ENCODE results near the gene SH3GL2. TPM values are rescaled to one million over a fixed set of nuclear protein-coding genes. Genes with fewer than 3 reads are reported as not detected.

SH3GL2 gene
- total RNA-seq, 2 donors from 2014 or later, result not detected

DNA sequence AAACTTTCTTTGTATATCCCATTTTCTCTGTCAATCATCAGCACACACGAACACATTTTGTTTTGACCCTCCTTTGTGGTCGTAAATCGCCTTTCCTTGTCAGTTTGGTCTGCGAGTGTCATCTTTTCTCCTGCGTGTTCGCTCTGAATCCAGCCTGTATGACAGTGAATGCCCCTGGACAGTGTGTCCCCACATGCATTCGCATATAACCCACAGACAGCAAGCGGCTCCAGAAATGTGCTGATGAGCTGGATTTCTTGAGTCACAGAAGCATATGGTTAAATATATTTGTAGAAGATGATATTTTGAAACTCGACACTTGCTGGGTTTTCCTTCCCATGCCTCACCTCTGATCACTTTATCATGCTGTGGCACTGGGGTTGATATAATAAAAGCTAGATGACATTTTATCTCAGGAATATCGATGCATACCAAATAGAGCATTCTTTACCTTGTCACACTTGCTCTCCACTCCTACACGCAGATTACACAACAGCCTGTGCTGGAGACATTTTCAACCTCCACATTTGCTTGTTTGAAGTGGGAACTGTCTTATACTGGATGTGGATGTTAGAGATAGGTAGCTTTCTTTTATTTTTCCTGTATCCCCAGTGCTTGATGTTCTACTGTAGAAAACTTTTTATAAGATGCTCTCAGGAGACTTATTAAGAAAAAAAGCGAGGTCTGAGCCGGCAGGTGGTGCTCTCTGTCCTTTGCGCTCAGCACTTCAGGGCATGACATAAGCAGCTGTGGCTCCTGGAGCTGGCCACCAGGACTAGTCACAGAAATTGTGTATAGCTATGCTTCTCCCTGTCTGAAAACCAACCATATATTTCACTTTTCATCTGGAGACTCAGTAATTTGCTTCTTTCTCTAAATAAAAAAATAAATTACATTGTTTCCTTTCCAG lies 215.1 kb downstream of the SH3GL2 start:
- H3K27me3 Mint-ChIP-seq, result no peaks in the 10 kb centered on the region

DNA sequence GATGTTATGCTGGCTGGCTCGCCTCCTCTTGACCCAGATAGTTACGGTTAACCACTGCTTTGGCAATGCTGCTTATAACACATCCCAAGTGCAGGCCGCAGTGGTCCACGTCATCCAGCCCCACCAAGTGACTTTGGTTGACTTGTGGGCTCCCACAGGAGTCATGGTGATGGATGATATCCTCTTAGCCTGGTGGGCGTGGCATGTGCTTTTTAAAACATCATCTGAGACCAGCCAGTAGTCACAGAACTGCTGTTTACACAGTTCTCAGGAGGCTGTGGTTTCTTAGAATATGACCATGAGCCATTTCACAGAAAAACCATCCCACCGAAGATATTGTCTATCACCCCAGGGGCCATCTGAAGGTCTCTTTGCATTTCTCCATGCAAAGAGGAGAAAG lies 216.9 kb downstream of the SH3GL2 start:
- ATAC-seq (no peak), DNase-seq (no peak)
- H3K27ac Mint-ChIP-seq, result no peak overlapping the region
- peaks cover 2% of the 10 kb centered on the region for H3K9me3 ChIP-seq (ENCODE audit: control insufficient read depth, low read length, poor library complexity, severe bottlenecking)
- no peaks in the 10 kb centered on the region for H3K36me3 Mint-ChIP-seq (ENCODE audit: low read depth)
- H3K27me3 Mint-ChIP-seq, result no peaks in the 10 kb centered on the region
- no peaks in the 10 kb centered on the region for H3K4me1 Mint-ChIP-seq
- no peak overlapping the region for H3K4me3 Mint-ChIP-seq

More for the DNA sequence above, 215.1 kb downstream of the SH3GL2 start:
- H3K9me3 ChIP-seq (ENCODE audit: control insufficient read depth, low read length, poor library complexity, severe bottlenecking), result peaks cover 2% of the 10 kb centered on the region
- DNase-seq (no peak), ATAC-seq (no peak)
- Mint-ChIP-seq H3K36me3 (ENCODE audit: low read depth) (no peaks in the 10 kb centered on the region), H3K4me1 (no peaks in the 10 kb centered on the region), H3K4me3 (no peak overlapping the region), H3K27ac (no peak overlapping the region)

DNA sequence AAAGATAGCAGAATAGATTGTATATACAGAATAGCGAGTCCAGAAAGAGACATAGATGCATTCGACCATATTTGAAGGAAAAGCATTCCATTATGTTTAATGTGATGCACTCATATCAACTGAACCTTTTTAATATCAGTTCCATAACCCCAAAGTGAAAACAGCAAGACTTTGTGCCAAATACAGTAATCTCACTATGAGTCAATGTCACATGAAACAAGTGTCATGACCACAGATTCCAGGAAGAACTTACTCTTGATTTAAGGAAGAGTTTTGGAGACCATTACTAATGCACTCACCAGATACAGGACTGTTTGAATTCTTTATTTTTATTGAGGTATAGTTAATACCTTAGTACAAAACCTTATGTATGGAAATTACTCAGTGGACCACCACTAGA lies 220.5 kb downstream of the SH3GL2 start:
- DNase-seq (no peak), ATAC-seq (no peak)
- Mint-ChIP-seq H3K36me3 (ENCODE audit: low read depth) (no peaks in the 10 kb centered on the region), H3K4me3 (no peak overlapping the region), H3K27me3 (no peaks in the 10 kb centered on the region), H3K27ac (no peak overlapping the region), H3K4me1 (no peaks in the 10 kb centered on the region)
- peaks cover 2% of the 10 kb centered on the region for H3K9me3 ChIP-seq (ENCODE audit: control insufficient read depth, low read length, poor library complexity, severe bottlenecking)

DNA sequence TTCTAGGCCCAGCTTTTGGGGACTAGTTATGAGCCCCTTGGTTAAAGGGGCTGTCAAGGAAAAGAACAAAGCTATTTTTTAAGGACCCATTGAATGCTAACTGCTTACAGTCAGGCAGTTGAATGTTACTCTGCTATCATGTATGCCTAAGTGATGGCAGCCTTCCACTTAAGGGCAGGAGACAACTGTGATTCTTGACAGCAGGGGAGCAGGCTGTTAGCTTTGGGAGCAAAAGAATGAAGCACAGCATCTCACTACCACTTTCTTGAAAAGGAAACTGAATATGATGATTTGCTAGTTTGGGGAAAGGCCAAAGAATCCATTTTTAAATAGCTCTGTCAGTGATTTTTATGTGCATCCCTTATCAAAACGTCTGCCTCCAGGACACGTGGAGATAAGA lies 221.6 kb downstream of the SH3GL2 start:
- no peaks in the 10 kb centered on the region for H3K4me1 Mint-ChIP-seq
- no peak overlapping the region for H3K27ac Mint-ChIP-seq
- no peaks in the 10 kb centered on the region for H3K36me3 Mint-ChIP-seq (ENCODE audit: low read depth)
- H3K9me3 ChIP-seq (ENCODE audit: control insufficient read depth, low read length, poor library complexity, severe bottlenecking), result peaks cover 2% of the 10 kb centered on the region
- ATAC-seq (no peak), DNase-seq (no peak)
- H3K27me3 Mint-ChIP-seq, result no peaks in the 10 kb centered on the region
- no peak overlapping the region for H3K4me3 Mint-ChIP-seq

DNA sequence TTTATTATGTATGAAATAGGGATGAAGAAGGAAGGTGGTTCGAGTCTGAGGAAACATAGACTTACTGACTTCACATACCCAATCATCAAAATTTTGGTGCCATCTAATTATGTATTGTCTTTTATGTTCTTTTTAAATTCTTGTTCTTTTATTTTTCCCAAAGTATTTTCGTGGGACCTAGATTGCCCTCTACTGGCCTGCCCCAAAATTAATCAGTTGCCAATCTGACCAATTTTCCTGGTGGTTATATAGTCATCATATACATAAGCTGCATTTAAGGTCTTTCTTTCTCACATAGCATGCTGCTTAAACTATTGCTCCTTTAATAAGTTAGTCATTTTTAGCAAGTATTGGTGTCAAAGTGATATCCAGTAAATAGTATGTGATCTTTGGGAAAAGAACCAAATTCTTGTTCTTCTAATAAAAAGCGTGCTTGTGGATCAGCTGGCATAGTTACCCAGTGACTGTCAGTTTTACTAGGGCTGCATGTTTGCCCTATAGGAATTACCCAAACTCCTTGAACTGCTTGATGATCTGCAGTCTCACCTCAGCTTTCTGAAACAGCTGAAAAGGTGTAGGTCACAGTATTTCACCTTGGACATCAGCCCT lies 223.5 kb downstream of the SH3GL2 start:
- Mint-ChIP-seq H3K27ac (no peak overlapping the region), H3K36me3 (ENCODE audit: low read depth) (no peaks in the 10 kb centered on the region), H3K27me3 (no peaks in the 10 kb centered on the region), H3K4me3 (no peak overlapping the region), H3K4me1 (no peaks in the 10 kb centered on the region)
- no peaks in the 10 kb centered on the region for H3K9me3 ChIP-seq (ENCODE audit: control insufficient read depth, low read length, poor library complexity, severe bottlenecking)
- DNase-seq (no peak), ATAC-seq (no peak)

DNA sequence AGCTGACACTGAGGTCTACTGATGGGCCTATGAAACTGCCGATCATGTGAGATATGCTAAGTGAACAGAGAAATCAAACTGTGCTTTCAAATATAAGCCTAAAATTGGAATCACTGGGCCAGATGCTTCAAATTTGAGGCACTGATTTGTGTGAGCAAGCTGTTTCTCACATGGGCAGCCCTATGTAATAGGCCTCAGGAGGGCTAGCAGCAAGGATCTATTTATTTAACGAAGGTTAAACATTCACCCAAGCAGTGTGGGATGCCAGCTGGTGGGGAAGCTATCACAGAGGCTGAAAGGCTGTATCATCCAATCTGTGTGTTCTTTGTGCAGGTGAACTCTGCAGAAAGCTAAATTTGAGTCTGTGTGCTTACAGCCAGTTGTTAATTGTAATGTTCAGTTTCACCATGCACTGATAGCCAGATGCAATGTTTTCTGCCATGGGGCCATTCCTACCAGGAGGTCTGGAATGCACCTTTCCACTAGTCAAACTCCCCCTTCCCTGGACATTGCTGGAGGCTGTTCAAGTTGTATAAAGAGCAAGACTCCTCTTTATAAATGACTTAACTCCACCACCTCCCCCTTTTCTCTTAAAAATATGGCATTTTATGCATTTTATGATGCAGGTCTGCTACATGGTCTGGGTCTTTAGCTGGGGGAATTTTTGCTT lies 228.9 kb downstream of the SH3GL2 start:
- no peaks in the 10 kb centered on the region for H3K9me3 ChIP-seq (ENCODE audit: control insufficient read depth, low read length, poor library complexity, severe bottlenecking)
- Mint-ChIP-seq H3K4me3 (no peak overlapping the region), H3K36me3 (ENCODE audit: low read depth) (no peaks in the 10 kb centered on the region), H3K27ac (no peak overlapping the region), H3K4me1 (no peaks in the 10 kb centered on the region), H3K27me3 (no peaks in the 10 kb centered on the region)
- ATAC-seq, result no peak
- DNase-seq, result no peak

DNA sequence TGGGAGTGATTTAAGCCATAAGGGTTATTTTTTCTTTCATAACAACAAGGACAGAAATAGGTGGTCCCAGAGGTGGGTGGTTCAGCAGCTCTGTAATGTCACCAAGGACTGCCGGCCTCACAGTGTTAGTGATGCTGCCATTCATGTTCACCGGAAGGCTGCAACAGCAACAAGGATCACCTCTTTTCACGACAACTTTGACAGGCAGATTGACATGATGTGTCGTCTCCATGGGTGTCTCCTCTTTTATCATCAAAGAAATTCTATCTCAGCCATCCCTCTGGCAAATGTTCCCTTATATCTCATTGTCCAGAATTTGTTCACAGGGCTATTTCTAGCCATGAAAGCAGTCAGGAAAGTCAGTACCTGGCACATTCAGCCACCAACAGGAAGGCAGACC lies 231.5 kb downstream of the SH3GL2 start:
- no peaks in the 10 kb centered on the region for H3K36me3 Mint-ChIP-seq (ENCODE audit: low read depth)
- H3K27me3 Mint-ChIP-seq, result no peaks in the 10 kb centered on the region
- H3K27ac Mint-ChIP-seq, result no peak overlapping the region
- H3K4me1 Mint-ChIP-seq, result no peaks in the 10 kb centered on the region
- no peak for ATAC-seq
- H3K9me3 ChIP-seq (ENCODE audit: control insufficient read depth, low read length, poor library complexity, severe bottlenecking), result no peaks in the 10 kb centered on the region
- H3K4me3 Mint-ChIP-seq, result no peak overlapping the region
- DNase-seq, result no peak

DNA sequence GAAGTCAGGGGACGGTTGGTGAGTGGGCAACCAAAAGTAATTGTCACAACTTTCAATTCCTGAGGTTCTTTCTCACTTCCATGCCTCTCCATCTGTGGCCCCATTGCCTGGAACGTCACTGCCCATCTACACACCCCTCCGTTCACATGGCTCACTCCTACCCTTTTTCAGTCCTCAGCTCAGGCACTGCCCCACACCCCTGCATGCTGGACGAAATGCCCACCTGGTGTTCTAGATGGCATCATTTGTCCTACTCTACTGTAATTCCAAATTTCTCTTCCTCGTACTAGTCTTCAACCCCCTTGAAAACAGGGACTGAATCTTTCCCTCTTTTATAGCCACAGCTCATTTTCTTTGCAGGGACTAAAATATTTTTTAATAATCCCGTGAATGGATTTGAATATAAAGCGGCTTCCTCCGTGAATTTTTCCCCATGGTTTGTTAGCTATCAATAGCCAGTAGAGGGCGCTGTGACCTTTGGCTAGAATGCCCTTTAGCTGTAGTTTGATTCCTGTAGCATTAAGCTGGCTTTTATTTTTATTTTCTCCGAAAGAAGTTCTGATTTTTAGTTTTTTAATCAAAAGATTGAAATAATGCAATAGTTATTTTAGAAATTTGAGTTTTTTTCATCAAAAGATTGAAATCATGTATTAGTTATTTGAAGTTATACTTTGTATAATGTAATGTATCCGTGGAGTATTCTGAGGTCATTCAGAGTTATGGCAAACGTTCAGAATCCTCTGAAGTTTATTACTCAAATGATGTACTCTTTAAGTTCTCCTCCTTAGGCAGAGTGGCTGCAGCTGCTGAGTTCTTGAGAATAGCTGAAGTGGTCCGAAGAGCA lies 232.1 kb downstream of the SH3GL2 start:
- DNase-seq (no peak), ATAC-seq (no peak)
- Mint-ChIP-seq H3K4me3 (no peak overlapping the region), H3K36me3 (ENCODE audit: low read depth) (no peaks in the 10 kb centered on the region), H3K27me3 (no peaks in the 10 kb centered on the region), H3K4me1 (no peaks in the 10 kb centered on the region), H3K27ac (no peak overlapping the region)
- H3K9me3 ChIP-seq (ENCODE audit: control insufficient read depth, low read length, poor library complexity, severe bottlenecking), result no peaks in the 10 kb centered on the region

DNA sequence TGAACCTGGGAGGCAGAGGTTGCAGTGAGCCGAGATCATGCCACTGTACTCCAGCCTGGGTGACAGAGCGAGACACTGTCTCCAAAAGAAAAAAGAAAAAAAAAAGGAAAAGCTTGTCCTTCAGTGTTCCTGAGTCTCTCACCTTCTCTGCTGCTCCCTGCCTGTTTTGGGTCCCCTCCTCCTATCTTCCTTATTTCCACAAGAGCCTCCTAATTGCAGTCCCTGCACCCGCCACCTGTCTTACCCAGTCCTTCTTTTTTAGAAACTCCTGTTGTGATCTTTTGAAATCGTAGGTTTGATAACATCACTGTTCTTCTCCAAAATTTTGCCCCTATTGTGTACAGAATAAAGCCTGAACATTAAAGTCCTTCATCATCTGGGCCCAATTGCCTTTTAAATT lies 234.9 kb downstream of the SH3GL2 start:
- H3K4me1 Mint-ChIP-seq, result no peaks in the 10 kb centered on the region
- no peak for ATAC-seq
- no peaks in the 10 kb centered on the region for H3K36me3 Mint-ChIP-seq (ENCODE audit: low read depth)
- no peaks in the 10 kb centered on the region for H3K27me3 Mint-ChIP-seq
- no peak for DNase-seq
- no peak overlapping the region for H3K4me3 Mint-ChIP-seq
- H3K9me3 ChIP-seq (ENCODE audit: control insufficient read depth, low read length, poor library complexity, severe bottlenecking), result no peaks in the 10 kb centered on the region
- H3K27ac Mint-ChIP-seq, result no peak overlapping the region

DNA sequence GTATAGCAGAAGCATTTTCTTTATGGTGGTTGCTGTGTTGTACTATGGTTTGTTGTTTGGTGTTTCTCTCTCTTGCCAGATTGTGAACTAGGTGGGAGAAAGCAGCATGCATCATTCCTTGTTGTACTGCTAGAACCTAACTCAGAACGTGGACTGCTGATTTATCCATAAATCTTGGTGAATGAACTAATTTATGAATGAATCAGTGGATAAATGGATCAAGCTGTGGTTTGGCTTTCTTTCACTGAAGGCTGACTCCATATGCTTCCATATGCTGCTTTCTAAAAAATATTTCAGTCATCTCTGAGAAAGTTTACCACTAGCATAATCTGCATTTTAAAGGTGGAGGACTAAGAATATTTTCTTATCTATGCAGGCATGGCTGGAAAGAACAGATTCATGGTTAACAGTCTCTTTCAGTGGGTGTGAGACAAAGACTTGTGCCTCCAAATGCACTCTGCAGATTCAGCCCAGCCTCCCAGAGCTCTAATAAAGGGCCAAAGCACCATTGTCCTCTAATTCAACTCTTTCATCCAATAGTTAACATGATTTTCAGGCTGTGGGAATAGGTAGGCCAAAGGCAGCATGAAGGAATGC lies 237.7 kb downstream of the SH3GL2 start:
- ATAC-seq (no peak), DNase-seq (no peak)
- Mint-ChIP-seq H3K27ac (no peak overlapping the region), H3K27me3 (no peaks in the 10 kb centered on the region), H3K36me3 (ENCODE audit: low read depth) (no peaks in the 10 kb centered on the region), H3K4me1 (no peaks in the 10 kb centered on the region), H3K4me3 (no peak overlapping the region)
- no peaks in the 10 kb centered on the region for H3K9me3 ChIP-seq (ENCODE audit: control insufficient read depth, low read length, poor library complexity, severe bottlenecking)

DNA sequence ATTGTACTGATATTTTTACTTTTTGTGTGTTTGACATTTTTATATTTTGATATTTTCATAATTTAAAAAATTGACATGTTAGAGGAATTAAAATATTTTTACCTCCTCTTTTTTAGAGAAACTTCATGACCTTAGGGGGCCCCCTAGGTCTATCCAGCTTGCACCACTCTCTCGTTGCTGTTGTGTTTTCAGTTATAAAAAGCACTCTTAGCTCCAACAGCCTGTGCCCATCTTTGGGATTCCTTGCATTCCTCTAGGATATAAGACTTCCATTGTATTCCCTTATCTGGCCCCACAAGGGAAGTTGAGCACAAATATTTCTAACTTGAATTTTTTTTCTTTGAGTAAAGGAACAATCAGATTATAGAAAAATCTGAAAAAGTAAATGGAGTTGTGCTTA lies 245.3 kb downstream of the SH3GL2 start:
- DNase-seq (no peak), ATAC-seq (no peak)
- no peak overlapping the region for H3K27ac Mint-ChIP-seq
- H3K4me3 Mint-ChIP-seq, result no peak overlapping the region
- H3K4me1 Mint-ChIP-seq, result no peaks in the 10 kb centered on the region
- no peaks in the 10 kb centered on the region for H3K36me3 Mint-ChIP-seq (ENCODE audit: low read depth)
- no peaks in the 10 kb centered on the region for H3K9me3 ChIP-seq (ENCODE audit: control insufficient read depth, low read length, poor library complexity, severe bottlenecking)
- H3K27me3 Mint-ChIP-seq, result no peaks in the 10 kb centered on the region

DNA sequence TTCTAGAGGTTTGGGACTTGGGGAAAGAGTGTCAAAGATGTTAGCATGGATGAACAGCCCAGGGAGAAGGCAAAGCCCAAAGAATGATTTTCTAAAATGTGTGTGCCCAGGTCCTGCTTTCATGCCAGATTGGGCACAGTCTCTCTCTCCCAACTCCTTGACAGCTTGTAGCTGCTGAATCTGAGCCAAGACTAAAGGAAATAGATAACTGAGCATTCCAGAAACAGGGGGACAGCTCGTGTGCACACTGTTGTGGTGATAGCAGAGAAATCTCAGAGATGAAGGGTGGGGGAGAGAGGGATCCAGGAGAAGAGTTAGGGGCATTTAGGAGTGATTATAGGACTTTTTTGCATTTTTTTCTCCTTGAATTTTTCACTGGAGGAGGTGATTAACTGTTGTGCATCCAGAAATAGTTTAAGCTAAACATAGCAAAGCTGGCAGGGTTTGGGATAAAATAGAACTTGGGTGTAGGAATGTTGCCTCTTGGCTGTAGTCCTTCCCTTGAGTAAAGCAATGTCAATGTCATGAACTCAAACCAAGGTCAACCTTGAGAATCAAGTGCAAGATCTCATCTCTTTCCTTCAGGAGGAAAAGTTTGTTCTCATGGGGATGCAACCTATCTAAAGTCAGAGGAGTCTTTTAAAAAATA lies 245.9 kb downstream of the SH3GL2 start:
- no peaks in the 10 kb centered on the region for H3K27me3 Mint-ChIP-seq
- H3K4me3 Mint-ChIP-seq, result no peak overlapping the region
- ATAC-seq (no peak), DNase-seq (no peak)
- no peaks in the 10 kb centered on the region for H3K4me1 Mint-ChIP-seq
- no peaks in the 10 kb centered on the region for H3K9me3 ChIP-seq (ENCODE audit: control insufficient read depth, low read length, poor library complexity, severe bottlenecking)
- no peaks in the 10 kb centered on the region for H3K36me3 Mint-ChIP-seq (ENCODE audit: low read depth)
- no peak overlapping the region for H3K27ac Mint-ChIP-seq
